HG03571 (cell line): ENCODE measurements around the gene KLF4.

Source experiments
- ATAC-seq: cut with Tn5 transposase; IDR thresholded peaks from one replicate; pipeline ENCODE4 v1.9.1; 2021; ENCODE audit not compliant: unreplicated experiment

KLF4 gene

GRCh38 chr9:107455425-107456135, 34.0 kb downstream of the KLF4 start:
- no peak for ATAC-seq

GRCh38 chr9:107453479-107453878, 36.1 kb downstream of the KLF4 start:
- ATAC-seq: no peak

- no peak for ATAC-seq
Measured at GRCh38 chr9:107447834-107448233, 41.7 kb downstream of the KLF4 start.

- no peak for ATAC-seq
Measured at GRCh38 chr9:107447081-107447480, 42.5 kb downstream of the KLF4 start.

GRCh38 chr9:107446491-107446890, 43.1 kb downstream of the KLF4 start:
- ATAC-seq: no peak

- no peak for ATAC-seq
Measured at GRCh38 chr9:107443786-107444185, 45.8 kb downstream of the KLF4 start.

GRCh38 chr9:107439991-107440456, 49.5 kb downstream of the KLF4 start:
- ATAC-seq: no peak

- no peak for ATAC-seq
Measured at GRCh38 chr9:107438211-107439031, 51.1 kb downstream of the KLF4 start.

- ATAC-seq: no peak
Measured at GRCh38 chr9:107437716-107438115, 51.9 kb downstream of the KLF4 start.

GRCh38 chr9:107435415-107435814, 54.2 kb downstream of the KLF4 start:
- no peak for ATAC-seq
